Measurements from ENCODE around the gene TMEM256. TPM values are rescaled to one million over a fixed set of nuclear protein-coding genes. Genes with fewer than 3 reads are reported as not detected.

Gene TMEM256
- polyA plus RNA-seq (2013, experiment 1 of 4): 98.0 TPM
- polyA plus RNA-seq (2013, experiment 2 of 4): 86.2 TPM
- 107 TPM for polyA plus RNA-seq (2013, experiment 3 of 4)
- 129 TPM for polyA plus RNA-seq (2013, experiment 4 of 4)

GRCh38 chr17:7403977-7404736 is at the start of gene TMEM256:
Gene TMEM256, minus strand, starts transcription at chr17:7404097. Its CDS starts 13 bp downstream, at chr17:7404084.
- H3K36me3 ChIP-seq (ENCODE audit: control insufficient read depth, insufficient read depth, low read length): peaks cover 7% of the 10 kb centered on the region
- H3K27me3 ChIP-seq (ENCODE audit: control insufficient read depth, insufficient read depth, low read length, poor library complexity, severe bottlenecking): no peaks in the 10 kb centered on the region
- H3K4me1 ChIP-seq (ENCODE audit: control insufficient read depth, insufficient read depth, low read length): peaks cover 21% of the 10 kb centered on the region
- peak within 1 kb of the TSS; percentile 53 for H3K4me3 ChIP-seq (ENCODE audit: insufficient read depth, low read depth, low read length)
- 0% methylated on average over 49 of the region's 49 CpGs for WGBS, 2 experiments
- no peaks in the 10 kb centered on the region for H3K9me3 ChIP-seq (ENCODE audit: control insufficient read depth, low read length)
- H3K27ac ChIP-seq (ENCODE audit: insufficient read depth, low read depth, low read length, poor library complexity, severe bottlenecking): peak within 1 kb of the TSS; percentile 94

GRCh38 chr17:7448461-7448860 is 44.6 kb upstream of the TMEM256 start:
- H3K27me3 ChIP-seq (ENCODE audit: control insufficient read depth, insufficient read depth, low read length, poor library complexity, severe bottlenecking): peaks cover 7% of the 10 kb centered on the region
- peaks cover 20% of the 10 kb centered on the region for H3K4me1 ChIP-seq (ENCODE audit: control insufficient read depth, insufficient read depth, low read length)
- H3K4me3 ChIP-seq (ENCODE audit: insufficient read depth, low read depth, low read length): no peak overlapping the region
- 92 to 97% methylated on average over 7 of the region's 7 CpGs for WGBS, 2 experiments
- H3K27ac ChIP-seq (ENCODE audit: insufficient read depth, low read depth, low read length, poor library complexity, severe bottlenecking): no peak overlapping the region
- no peaks in the 10 kb centered on the region for H3K36me3 ChIP-seq (ENCODE audit: control insufficient read depth, insufficient read depth, low read length)
- no peaks in the 10 kb centered on the region for H3K9me3 ChIP-seq (ENCODE audit: control insufficient read depth, low read length)

GRCh38 chr17:7445619-7445968 is 41.7 kb upstream of the TMEM256 start:
- no peaks in the 10 kb centered on the region for H3K36me3 ChIP-seq (ENCODE audit: control insufficient read depth, insufficient read depth, low read length)
- peaks cover 21% of the 10 kb centered on the region for H3K27me3 ChIP-seq (ENCODE audit: control insufficient read depth, insufficient read depth, low read length, poor library complexity, severe bottlenecking)
- WGBS, 2 experiments: 1 to 3% methylated on average over 16 of the region's 16 CpGs
- no peak overlapping the region for H3K27ac ChIP-seq (ENCODE audit: insufficient read depth, low read depth, low read length, poor library complexity, severe bottlenecking)
- H3K9me3 ChIP-seq (ENCODE audit: control insufficient read depth, low read length): no peaks in the 10 kb centered on the region
- H3K4me3 ChIP-seq (ENCODE audit: insufficient read depth, low read depth, low read length): peak overlapping the region; percentile 46
- H3K4me1 ChIP-seq (ENCODE audit: control insufficient read depth, insufficient read depth, low read length): peaks cover 26% of the 10 kb centered on the region

- Histone ChIP-seq H3K27me3 (ENCODE audit: control insufficient read depth, insufficient read depth, low read length, poor library complexity, severe bottlenecking) (peaks cover 22% of the 10 kb centered on the region), H3K4me1 (ENCODE audit: control insufficient read depth, insufficient read depth, low read length) (peaks cover 26% of the 10 kb centered on the region), H3K36me3 (ENCODE audit: control insufficient read depth, insufficient read depth, low read length) (no peaks in the 10 kb centered on the region), H3K4me3 (ENCODE audit: insufficient read depth, low read depth, low read length) (peak within 1 kb of the TSS; percentile 46), H3K9me3 (ENCODE audit: control insufficient read depth, low read length) (no peaks in the 10 kb centered on the region), H3K27ac (ENCODE audit: insufficient read depth, low read depth, low read length, poor library complexity, severe bottlenecking) (peak within 1 kb of the TSS; percentile 53)
- whole genome bisulfite sequencing, 2 experiments: 2 to 3% methylated on average over 51 of the region's 51 CpGs
These were observed 41.1 kb upstream of the TMEM256 start, which contains the start of gene CHRNB1 for GRCh38 chr17:7444682-7445618. Gene CHRNB1, plus strand, starts transcription at chr17:7445061. Its CDS starts 67 bp downstream, at chr17:7445128.

- H3K4me1 ChIP-seq (ENCODE audit: control insufficient read depth, insufficient read depth, low read length): peaks cover 31% of the 10 kb centered on the region
- no peaks in the 10 kb centered on the region for H3K9me3 ChIP-seq (ENCODE audit: control insufficient read depth, low read length)
- no peak overlapping the region for H3K27ac ChIP-seq (ENCODE audit: insufficient read depth, low read depth, low read length, poor library complexity, severe bottlenecking)
- no peaks in the 10 kb centered on the region for H3K36me3 ChIP-seq (ENCODE audit: control insufficient read depth, insufficient read depth, low read length)
- H3K27me3 ChIP-seq (ENCODE audit: control insufficient read depth, insufficient read depth, low read length, poor library complexity, severe bottlenecking): peaks cover 33% of the 10 kb centered on the region
- 84 to 89% methylated on average over 7 of the region's 7 CpGs for WGBS, 2 experiments
- H3K4me3 ChIP-seq (ENCODE audit: insufficient read depth, low read depth, low read length): no peak overlapping the region
These were observed 39.9 kb upstream of the TMEM256 start for GRCh38 chr17:7443499-7444485.

GRCh38 chr17:7442142-7442541 is 38.2 kb upstream of the TMEM256 start:
- Histone ChIP-seq H3K4me3 (ENCODE audit: insufficient read depth, low read depth, low read length) (no peak overlapping the region), H3K27ac (ENCODE audit: insufficient read depth, low read depth, low read length, poor library complexity, severe bottlenecking) (no peak overlapping the region), H3K4me1 (ENCODE audit: control insufficient read depth, insufficient read depth, low read length) (peaks cover 40% of the 10 kb centered on the region), H3K27me3 (ENCODE audit: control insufficient read depth, insufficient read depth, low read length, poor library complexity, severe bottlenecking) (peaks cover 50% of the 10 kb centered on the region), H3K9me3 (ENCODE audit: control insufficient read depth, low read length) (no peaks in the 10 kb centered on the region), H3K36me3 (ENCODE audit: control insufficient read depth, insufficient read depth, low read length) (no peaks in the 10 kb centered on the region)
- WGBS, 2 experiments: 86 to 94% methylated on average over 2 of the region's 2 CpGs

- H3K4me1 ChIP-seq (ENCODE audit: control insufficient read depth, insufficient read depth, low read length): peaks cover 31% of the 10 kb centered on the region
- H3K27me3 ChIP-seq (ENCODE audit: control insufficient read depth, insufficient read depth, low read length, poor library complexity, severe bottlenecking): peaks cover 58% of the 10 kb centered on the region
- no peak overlapping the region for H3K4me3 ChIP-seq (ENCODE audit: insufficient read depth, low read depth, low read length)
- H3K36me3 ChIP-seq (ENCODE audit: control insufficient read depth, insufficient read depth, low read length): no peaks in the 10 kb centered on the region
- 34 to 38% methylated on average over 6 to 7 of the region's 7 CpGs for WGBS, 2 experiments
- no peak overlapping the region for H3K27ac ChIP-seq (ENCODE audit: insufficient read depth, low read depth, low read length, poor library complexity, severe bottlenecking)
- no peaks in the 10 kb centered on the region for H3K9me3 ChIP-seq (ENCODE audit: control insufficient read depth, low read length)
These were observed 37.4 kb upstream of the TMEM256 start for GRCh38 chr17:7441266-7441665.

GRCh38 chr17:7440834-7441195 is 36.9 kb upstream of the TMEM256 start:
- 0 to 1% methylated on average over 12 of the region's 12 CpGs for WGBS, 2 experiments
- Histone ChIP-seq H3K27me3 (ENCODE audit: control insufficient read depth, insufficient read depth, low read length, poor library complexity, severe bottlenecking) (peaks cover 63% of the 10 kb centered on the region), H3K4me3 (ENCODE audit: insufficient read depth, low read depth, low read length) (peak overlapping the region; percentile 74), H3K4me1 (ENCODE audit: control insufficient read depth, insufficient read depth, low read length) (peaks cover 27% of the 10 kb centered on the region), H3K36me3 (ENCODE audit: control insufficient read depth, insufficient read depth, low read length) (no peaks in the 10 kb centered on the region), H3K27ac (ENCODE audit: insufficient read depth, low read depth, low read length, poor library complexity, severe bottlenecking) (no peak overlapping the region), H3K9me3 (ENCODE audit: control insufficient read depth, low read length) (no peaks in the 10 kb centered on the region)

GRCh38 chr17:7440113-7440833 is 36.4 kb upstream of the TMEM256 start:
- H3K9me3 ChIP-seq (ENCODE audit: control insufficient read depth, low read length): no peaks in the 10 kb centered on the region
- H3K27ac ChIP-seq (ENCODE audit: insufficient read depth, low read depth, low read length, poor library complexity, severe bottlenecking): peak overlapping the region; percentile 79
- peak overlapping the region; percentile 74 for H3K4me3 ChIP-seq (ENCODE audit: insufficient read depth, low read depth, low read length)
- H3K36me3 ChIP-seq (ENCODE audit: control insufficient read depth, insufficient read depth, low read length): no peaks in the 10 kb centered on the region
- WGBS, 2 experiments: 0% methylated on average over 46 of the region's 46 CpGs
- peaks cover 27% of the 10 kb centered on the region for H3K4me1 ChIP-seq (ENCODE audit: control insufficient read depth, insufficient read depth, low read length)
- peaks cover 68% of the 10 kb centered on the region for H3K27me3 ChIP-seq (ENCODE audit: control insufficient read depth, insufficient read depth, low read length, poor library complexity, severe bottlenecking)
